Keratinocyte (primary cell): ENCODE measurements around the gene ZNF43. TPM values are rescaled to one million over a fixed set of nuclear protein-coding genes. Genes with fewer than 3 reads are reported as not detected.

Source experiments
- polyA plus RNA-seq, 5 experiments: library from polyadenylated mRNA; depleted of rRNA in 3 of 5; stranded (reverse) in 3 of 5; stranded (forward) in 1 of 5; unstranded in 1 of 5; fragments of >200 nt; gene quantifications; 1 replicate in 1 of 5; 2 replicates in 3 of 5; 3 replicates in 1 of 5; pipeline versions ENCODE4 v1.2.1 to v1.2.3, GENCODE V29; 2011 to 2012; ENCODE audit warnings: missing spikeins in 2 of 5, low read depth in 1 of 5, low replicate concordance in 1 of 5

Gene ZNF43
- polyA plus RNA-seq, 1 donor (not counting 4 experiments of a cell fraction or from before 2014, with no cell fraction given), result 3.3 TPM

Other genes with a start within 250 kb of the ZNF43 start
- gene ZNF100, start 68.6 kb downstream of the ZNF43 start, polyA plus RNA-seq, result 3.0 to 4.7 TPM (median 3.5 TPM) in 3 replicates
- gene ZNF208, start 174.8 kb upstream of the ZNF43 start, polyA plus RNA-seq, result 0.06 to 0.37 TPM (median 0.20 TPM) in 3 replicates
- gene ZNF257, start 216.3 kb upstream of the ZNF43 start, polyA plus RNA-seq, result 1.00 to 1.6 TPM (median 1.4 TPM) in 3 replicates